H1 (cell line): ENCODE data around the gene STX7. TPM values are rescaled to one million over a fixed set of nuclear protein-coding genes. Genes with fewer than 3 reads are reported as not detected.

Experiments used
- CTCF ChIA-PET: fragments of 300-600 bp; sonication (Branson Sonifier 250); formaldehyde crosslinking; loops from one replicate; lab custom pipeline; 2021; ENCODE audit not compliant: partially characterized antibody; lab: Charles Lee
- POLR2A ChIA-PET: fragments of 300-600 bp; sonication (Branson Sonifier 250); formaldehyde crosslinking; loops from one replicate; lab custom pipeline; 2021; ENCODE audit warnings: inconsistent platforms; ENCODE audit not compliant: partially characterized antibody; lab: Charles Lee
- DNase-seq, 2 experiments: peaks; one replicate each; pipeline versions ENCODE4 v3.0.0 to v3.0.0-alpha.2; 2010 to 2022; ENCODE audit warnings: low spot score in 2 of 2, low read depth in 1 of 2, mixed read lengths in 1 of 2
- FAIRE-seq: peaks from 2 replicates; lab custom pipeline; 2011; peaks lifted over from hg19 to GRCh38; lab: Jason Lieb, UNC
- H2AFZ ChIP-seq: 2 replicates; pipeline ENCODE4 v1.8.1; 2012; ENCODE audit warnings: low read length, inconsistent platforms
- H2AK5ac ChIP-seq: 2 replicates; pipeline ENCODE4 v1.6.1; 2013; ENCODE audit warnings: low read depth, low read length
- H2BK120ac ChIP-seq: replicated peaks from 2 replicates; pipeline ENCODE3; 2013; ENCODE audit warnings: low read depth, low read length, inconsistent platforms
- H2BK12ac ChIP-seq: 2 replicates; pipeline ENCODE4 v1.6.1; 2013; ENCODE audit warnings: low read depth, low read length
- H2BK15ac ChIP-seq: 2 replicates; pipeline ENCODE4 v1.6.1; 2013; ENCODE audit warnings: low read length
- H2BK20ac ChIP-seq: 2 replicates; pipeline ENCODE4 v1.6.1; 2013; ENCODE audit warnings: low read length
- H2BK5ac ChIP-seq: 2 replicates; pipeline ENCODE4 v1.6.1; 2013; ENCODE audit warnings: low read depth, low read length
- H3K14ac ChIP-seq: 2 replicates; pipeline ENCODE4 v1.6.1; 2013; ENCODE audit warnings: inconsistent platforms; ENCODE audit not compliant: insufficient read length
- H3K18ac ChIP-seq: 2 replicates; pipeline ENCODE4 v1.6.1; 2013; ENCODE audit warnings: low read length; ENCODE audit errors: extremely low read depth
- H3K23ac ChIP-seq: 2 replicates; pipeline ENCODE4 v1.6.1; 2013; ENCODE audit warnings: inconsistent platforms; ENCODE audit not compliant: insufficient read length
- H3K23me2 ChIP-seq: 2 replicates; pipeline ENCODE4 v1.6.1; 2013; ENCODE audit warnings: low read depth, low read length
- H3K27ac ChIP-seq: 2 replicates; pipeline ENCODE4 v1.6.1; 2011; ENCODE audit warnings: low read depth, low read length, inconsistent platforms
- H3K27me3 ChIP-seq, 4 experiments: replicated peaks in 1 of 4; 1 replicate in 1 of 4; 2 replicates in 3 of 4; pipeline versions ENCODE4 v1.6.1 to v1.8.1; 2011 to 2013; ENCODE audit warnings: low read length in 3 of 4, mild to moderate bottlenecking in 3 of 4, inconsistent platforms in 2 of 4, mixed read lengths in 2 of 4, moderate library complexity in 1 of 4; ENCODE audit not compliant: control insufficient read depth in 3 of 4, insufficient read depth in 3 of 4; ENCODE audit errors: extremely low read depth in 1 of 4
- H3K36me3 ChIP-seq, 4 experiments: 2 replicates each; pipeline versions ENCODE4 v1.6.1 to v1.8.1; 2011 to 2013; ENCODE audit warnings: mild to moderate bottlenecking in 4 of 4, low read length in 3 of 4, moderate library complexity in 2 of 4, control low read depth in 1 of 4, inconsistent platforms in 1 of 4; ENCODE audit not compliant: insufficient read depth in 4 of 4, control insufficient read depth in 2 of 4
- H3K4ac ChIP-seq: replicated peaks from 2 replicates; pipeline ENCODE3; 2013; ENCODE audit warnings: low read length, low read depth, mixed read lengths, inconsistent platforms; ENCODE audit not compliant: insufficient read length
- H3K4me1 ChIP-seq, 4 experiments: replicated peaks in 1 of 4; 1 replicate in 1 of 4; 2 replicates in 3 of 4; pipeline versions ENCODE4 v1.6.1 to v1.8.1; 2011 to 2013; ENCODE audit warnings: low read length in 3 of 4, inconsistent platforms in 2 of 4, mixed read lengths in 1 of 4; ENCODE audit not compliant: insufficient read depth in 4 of 4, control insufficient read depth in 3 of 4
- H3K4me2 ChIP-seq, 2 experiments: 2 replicates each; pipeline versions ENCODE4 v1.6.1 to v1.8.1; 2011 to 2013; ENCODE audit warnings: low read depth in 2 of 2, low read length in 2 of 2, control low read depth in 1 of 2, inconsistent platforms in 1 of 2, mild to moderate bottlenecking in 1 of 2; ENCODE audit not compliant: insufficient read depth in 1 of 2
- H3K4me3 ChIP-seq, 4 experiments: fragments of 200-600, 300-600 bp in 1 of 4; sonication (generic), shearing (Covaris generic), sonication (Bioruptor Twin) in 1 of 4; 2 replicates each; pipeline versions ENCODE4 v1.5.1 to v1.8.1; 2011 to 2016; ENCODE audit warnings: low read length in 4 of 4, low read depth in 3 of 4, control low read depth in 2 of 4, inconsistent platforms in 2 of 4, mild to moderate bottlenecking in 2 of 4, mixed read lengths in 1 of 4, moderate library complexity in 1 of 4; ENCODE audit not compliant: insufficient read depth in 2 of 4; ENCODE audit errors: extremely low read depth in 1 of 4
- H3K56ac ChIP-seq: replicated peaks from 2 replicates; pipeline ENCODE3; 2013; ENCODE audit warnings: low read depth, mild to moderate bottlenecking, mixed read lengths, low read length, inconsistent platforms; ENCODE audit not compliant: insufficient read length
- H3K79me1 ChIP-seq: 2 replicates; pipeline ENCODE4 v1.6.1; 2013; ENCODE audit warnings: low read depth, low read length, control low read depth
- H3K79me2 ChIP-seq, 2 experiments: 2 replicates each; pipeline versions ENCODE4 v1.6.1 to v1.8.1; 2012 to 2013; ENCODE audit warnings: low read length in 2 of 2, mild to moderate bottlenecking in 2 of 2, inconsistent platforms in 1 of 2; ENCODE audit not compliant: insufficient read depth in 2 of 2, control insufficient read depth in 1 of 2
- H3K9ac ChIP-seq, 4 experiments: replicated peaks in 1 of 4; 1 replicate in 1 of 4; 2 replicates in 3 of 4; pipeline versions ENCODE4 v1.6.1 to v1.8.1; 2011 to 2013; ENCODE audit warnings: low read depth in 3 of 4, low read length in 3 of 4, control low read depth in 2 of 4, mild to moderate bottlenecking in 2 of 4, moderate library complexity in 2 of 4, inconsistent platforms in 1 of 4; ENCODE audit errors: extremely low read depth in 1 of 4
- H3K9me3 ChIP-seq, 2 experiments: 2 replicates each; pipeline versions ENCODE4 v1.6.1 to v1.8.1; 2012 to 2013; ENCODE audit warnings: mild to moderate bottlenecking in 2 of 2, moderate library complexity in 2 of 2, control low read depth in 1 of 2, inconsistent platforms in 1 of 2, low read depth in 1 of 2, low read length in 1 of 2, mixed read lengths in 1 of 2; ENCODE audit not compliant: insufficient read depth in 2 of 2
- H4K20me1 ChIP-seq, 2 experiments: replicated peaks in 1 of 2; 2 replicates each; pipeline versions ENCODE3 to v1.8.1; 2011 to 2013; ENCODE audit warnings: inconsistent platforms in 2 of 2, low read length in 2 of 2, mild to moderate bottlenecking in 1 of 2; ENCODE audit not compliant: insufficient read depth in 2 of 2, control insufficient read depth in 1 of 2
- H4K5ac ChIP-seq: 2 replicates; pipeline ENCODE4 v1.6.1; 2013; ENCODE audit warnings: low read length, low read depth, mixed read lengths, inconsistent platforms; ENCODE audit not compliant: insufficient read length
- H4K8ac ChIP-seq: 2 replicates; pipeline ENCODE4 v1.8.0; 2013; ENCODE audit warnings: mild to moderate bottlenecking, moderate library complexity, low read length, inconsistent platforms; ENCODE audit not compliant: insufficient read depth; ENCODE audit errors: extremely low read depth
- H4K91ac ChIP-seq: replicated peaks from 2 replicates; pipeline ENCODE3; 2013; ENCODE audit warnings: low read length, mixed read lengths, inconsistent platforms; ENCODE audit not compliant: insufficient read length
- BACH1 ChIP-seq: IDR thresholded peaks from 2 replicates; pipeline ENCODE4 v1.6.1; 2012; ENCODE audit warnings: low read length, improper control_type of control experiment
- GTF2F1 ChIP-seq: IDR thresholded peaks from 2 replicates; pipeline ENCODE4 v1.6.1; 2012; ENCODE audit warnings: low read depth, low read length, improper control_type of control experiment, borderline replicate concordance
- KDM4A ChIP-seq: IDR thresholded peaks from one replicate; pipeline ENCODE4 v1.7.1; 2012; ENCODE audit warnings: low read depth, mild to moderate bottlenecking, moderate library complexity, low read length, inconsistent platforms; ENCODE audit not compliant: severe bottlenecking
- NRF1 ChIP-seq: IDR thresholded peaks from 2 replicates; pipeline ENCODE4 v1.6.1; 2011; ENCODE audit warnings: mild to moderate bottlenecking, low read depth, low read length, improper control_type of control experiment
- PHF8 ChIP-seq: fragments of 200-600 bp; sonication (generic); conservative IDR thresholded peaks from 2 replicates; pipeline ENCODE4 v1.7.1; 2012; ENCODE audit warnings: low read depth, mild to moderate bottlenecking, inconsistent platforms, low read length, moderate library complexity
- RFX5 ChIP-seq: IDR thresholded peaks from 2 replicates; pipeline ENCODE4 v1.6.1; 2011; ENCODE audit warnings: low read depth, low read length, improper control_type of control experiment, borderline replicate concordance
- RNF2 ChIP-seq: fragments of 200-900, 300-1000 bp; sonication (generic); IDR thresholded peaks from 2 replicates; pipeline ENCODE4 v1.7.1; 2016; ENCODE audit warnings: borderline replicate concordance, low read depth, mild to moderate bottlenecking, antibody characterized with exemption, low read length; ENCODE audit not compliant: poor library complexity, severe bottlenecking; ENCODE audit errors: missing control alignments
- SIRT6 ChIP-seq: IDR thresholded peaks from one replicate; pipeline ENCODE4 v1.7.1; 2012; ENCODE audit warnings: low read length, inconsistent platforms
- SUZ12 ChIP-seq: fragments of 200-600 bp; sonication (generic); IDR thresholded peaks from 2 replicates; pipeline ENCODE4 v1.6.1; 2012; ENCODE audit warnings: mild to moderate bottlenecking, inconsistent platforms, low read length, moderate library complexity, mixed read lengths
- TEAD4 ChIP-seq: IDR thresholded peaks from 2 replicates; pipeline ENCODE4 v1.6.1; 2012; ENCODE audit warnings: low read depth, low read length, inconsistent platforms, mixed read lengths
- whole genome bisulfite sequencing, 2 experiments: shearing (Covaris generic) in 1 of 2; methylation state at CpG; one replicate each; pipeline versions ENCODE4 v1.1.6 to v1.1.7; 2013 to 2015; ENCODE audit warnings: low lambda C conversion rate in 2 of 2, mixed read lengths in 2 of 2, inconsistent platforms in 1 of 2, low coverage in 1 of 2, missing lambda C conversion rate in 1 of 2; ENCODE audit not compliant: insufficient replicate concordance in 2 of 2, insufficient coverage in 1 of 2, insufficient read length in 1 of 2; ENCODE audit errors: extremely low coverage in 1 of 2, missing lambda C conversion rate in 1 of 2; 5-methylcytosine and 5-hydroxymethylcytosine counted together
- polyA plus RNA-seq, 7 experiments: library from polyadenylated mRNA; depleted of rRNA in 3 of 7; stranded (reverse) in 5 of 7; unstranded in 2 of 7; fragments of >200 nt in 5 of 7; fragments of 200-250 nt in 2 of 7; gene quantifications; 1 replicate in 5 of 7; 2 replicates in 1 of 7; 4 replicates in 1 of 7; pipeline versions ENCODE4 v1.2.1 to v1.2.3, GENCODE V29; 2011 to 2013; ENCODE audit warnings: missing spikeins in 2 of 7, mixed read lengths in 2 of 7
- total RNA-seq: library from RNA; stranded (reverse); fragmentation: NEBNext Ultra II Directional; extraction: Animal tissue kit (Norgen Biotek cat#: 25700); gene quantifications from 2 replicates; pipeline ENCODE4 v1.2.1, GENCODE V29; 2021

Gene STX7
- total and polyA plus RNA-seq, 2 of the 8 experiments (the other 6 are each of a cell fraction or from before 2014, with no cell fraction given) = 5.7 to 27.9 TPM

GRCh38 chr6:132423839-132424238 lies 89.1 kb downstream of the STX7 start:
- TF ChIP-seq SIRT6 = no peak
- TF ChIP-seq GTF2F1 = no peak
- no peak for TF ChIP-seq RFX5
- TF ChIP-seq KDM4A = no peak
- TF ChIP-seq RNF2 = no peak
- TF ChIP-seq PHF8 = no peak
- TF ChIP-seq BACH1 = no peak
- TF ChIP-seq TEAD4 = no peak
- no peak for TF ChIP-seq SUZ12
- TF ChIP-seq NRF1 = no peak
- no peaks in the 10 kb centered on the region for H3K79me2 ChIP-seq
- ChIA-PET POLR2A (no interaction called here), CTCF (no interaction called here)
- no peak overlapping the region for H2BK15ac ChIP-seq
- no peaks in the 10 kb centered on the region for H3K4me1 ChIP-seq
- H2AFZ ChIP-seq = no peak overlapping the region
- no peak overlapping the region for H2BK120ac ChIP-seq
- no peak overlapping the region for H3K9ac ChIP-seq
- H3K14ac ChIP-seq = no peak overlapping the region
- H3K4me2 ChIP-seq = no peak overlapping the region
- no peaks in the 10 kb centered on the region for H3K9me3 ChIP-seq
- H2BK12ac ChIP-seq = no peak overlapping the region
- H4K5ac ChIP-seq = no peak overlapping the region
- no peak overlapping the region for H2BK5ac ChIP-seq
- no peaks in the 10 kb centered on the region for H3K23me2 ChIP-seq
- H3K23ac ChIP-seq = no peak overlapping the region
- H3K27ac ChIP-seq = no peak overlapping the region
- WGBS, 2 experiments = 80% methylated on average over 3 of the region's 3 CpGs; no CpG with 5 or more reads in 1 of the 2 experiments
- no peak overlapping the region for H3K4me3 ChIP-seq
- H4K20me1 ChIP-seq = no peaks in the 10 kb centered on the region
- H3K4ac ChIP-seq = no peak overlapping the region
- no peak for DNase-seq
- no peaks in the 10 kb centered on the region for H3K27me3 ChIP-seq
- H3K18ac ChIP-seq = no peak overlapping the region
- H2AK5ac ChIP-seq = no peak overlapping the region
- no peak overlapping the region for H4K8ac ChIP-seq
- H3K56ac ChIP-seq = no peak overlapping the region
- H2BK20ac ChIP-seq = no peak overlapping the region
- no peak for FAIRE-seq
- no peak overlapping the region for H4K91ac ChIP-seq
- H3K36me3 ChIP-seq = no peaks in the 10 kb centered on the region
- H3K79me1 ChIP-seq = no peaks in the 10 kb centered on the region
